Measurements from ENCODE around the gene TDRD12. TPM values are rescaled to one million over a fixed set of nuclear protein-coding genes. Genes with fewer than 3 reads are reported as not detected.

TDRD12 gene
- total RNA-seq, 3 donors from 2014 or later (not counting 1 experiment from before 2014, with no cell fraction given): 0.13 to 0.45 TPM; not detected in 1

GRCh38 chr19:32858559-32858958 lies 139.0 kb downstream of the TDRD12 start:
- H3K4me1 ChIP-seq (ENCODE audit: control insufficient read depth, insufficient read depth, low read length): no peaks in the 10 kb centered on the region
- Mint-ChIP-seq H3K27me3 (ENCODE audit: low read depth in 2 of 2) (no peaks in the 10 kb centered on the region), H3K36me3 (no peaks in the 10 kb centered on the region), H3K9me3 (no peaks in the 10 kb centered on the region), H3K4me1 (peaks cover 0 to 7% of the 10 kb centered on the region in 2 donors), H3K4me3 (no peak overlapping the region), H3K27ac (no peak overlapping the region)
- no peaks in the 10 kb centered on the region for H3K27me3 ChIP-seq (ENCODE audit: control insufficient read depth, insufficient read depth, low read length)
- no peak for TF ChIP-seq CTCF (IDR thresholded peaks at IDR 0.05)
- no peak for DNase-seq
- H3K4me3 ChIP-seq (ENCODE audit: low read length): no peak overlapping the region
- ATAC-seq: no peak
- H3K36me3 ChIP-seq (ENCODE audit: control insufficient read depth, insufficient read depth, low read length): no peaks in the 10 kb centered on the region
- intact Hi-C loops (cut with micrococcal nuclease): no loop called here
- H3K27ac ChIP-seq (ENCODE audit: low read length): no peak overlapping the region
- no peaks in the 10 kb centered on the region for H3K9me3 ChIP-seq (ENCODE audit: control insufficient read depth, insufficient read depth, low read length)
- WGBS (ENCODE audit: insufficient coverage): 93% methylated on average over 6 of the region's 10 CpGs

GRCh38 chr19:32859591-32859990 lies 140.0 kb downstream of the TDRD12 start:
- Mint-ChIP-seq H3K27me3 (ENCODE audit: low read depth in 2 of 2) (no peaks in the 10 kb centered on the region), H3K4me1 (peaks cover 0 to 7% of the 10 kb centered on the region in 2 donors), H3K36me3 (no peaks in the 10 kb centered on the region), H3K4me3 (no peak overlapping the region), H3K27ac (no peak overlapping the region), H3K9me3 (no peaks in the 10 kb centered on the region)
- intact Hi-C loops (cut with micrococcal nuclease): no loop called here
- H3K36me3 ChIP-seq (ENCODE audit: control insufficient read depth, insufficient read depth, low read length): no peaks in the 10 kb centered on the region
- no peaks in the 10 kb centered on the region for H3K27me3 ChIP-seq (ENCODE audit: control insufficient read depth, insufficient read depth, low read length)
- DNase-seq: no peak
- H3K9me3 ChIP-seq (ENCODE audit: control insufficient read depth, insufficient read depth, low read length): no peaks in the 10 kb centered on the region
- no peak overlapping the region for H3K27ac ChIP-seq (ENCODE audit: low read length)
- WGBS (ENCODE audit: insufficient coverage): 93% methylated on average over 19 of the region's 19 CpGs
- ATAC-seq: no peak
- TF ChIP-seq CTCF (IDR thresholded peaks at IDR 0.05): no peak
- H3K4me3 ChIP-seq (ENCODE audit: low read length): no peak overlapping the region
- H3K4me1 ChIP-seq (ENCODE audit: control insufficient read depth, insufficient read depth, low read length): no peaks in the 10 kb centered on the region

- Mint-ChIP-seq H3K4me1 (peaks cover 0 to 7% of the 10 kb centered on the region in 2 donors), H3K36me3 (no peaks in the 10 kb centered on the region), H3K9me3 (no peaks in the 10 kb centered on the region), H3K27me3 (ENCODE audit: low read depth in 2 of 2) (no peaks in the 10 kb centered on the region), H3K4me3 (no peak overlapping the region), H3K27ac (no peak overlapping the region)
- no peaks in the 10 kb centered on the region for H3K4me1 ChIP-seq (ENCODE audit: control insufficient read depth, insufficient read depth, low read length)
- no peaks in the 10 kb centered on the region for H3K9me3 ChIP-seq (ENCODE audit: control insufficient read depth, insufficient read depth, low read length)
- H3K36me3 ChIP-seq (ENCODE audit: control insufficient read depth, insufficient read depth, low read length): no peaks in the 10 kb centered on the region
- intact Hi-C loops (cut with micrococcal nuclease): no loop called here
- DNase-seq: no peak
- 96% methylated on average over 3 of the region's 3 CpGs for WGBS (ENCODE audit: insufficient coverage)
- TF ChIP-seq CTCF (IDR thresholded peaks at IDR 0.05): no peak
- ATAC-seq: no peak
- H3K4me3 ChIP-seq (ENCODE audit: low read length): no peak overlapping the region
- H3K27ac ChIP-seq (ENCODE audit: low read length): no peak overlapping the region
- H3K27me3 ChIP-seq (ENCODE audit: control insufficient read depth, insufficient read depth, low read length): no peaks in the 10 kb centered on the region
Observed at GRCh38 chr19:32861596-32861995, 142.0 kb downstream of the TDRD12 start.

GRCh38 chr19:32862173-32862572 lies 142.6 kb downstream of the TDRD12 start:
- no peak for TF ChIP-seq CTCF (IDR thresholded peaks at IDR 0.05)
- no peak overlapping the region for H3K27ac ChIP-seq (ENCODE audit: low read length)
- no peaks in the 10 kb centered on the region for H3K36me3 ChIP-seq (ENCODE audit: control insufficient read depth, insufficient read depth, low read length)
- H3K4me3 ChIP-seq (ENCODE audit: low read length): no peak overlapping the region
- H3K4me1 ChIP-seq (ENCODE audit: control insufficient read depth, insufficient read depth, low read length): no peaks in the 10 kb centered on the region
- Mint-ChIP-seq H3K36me3 (no peaks in the 10 kb centered on the region), H3K27ac (no peak overlapping the region), H3K4me3 (no peak overlapping the region), H3K4me1 (peaks cover 0 to 7% of the 10 kb centered on the region in 2 donors), H3K27me3 (ENCODE audit: low read depth in 2 of 2) (no peaks in the 10 kb centered on the region), H3K9me3 (no peaks in the 10 kb centered on the region)
- intact Hi-C loops (cut with micrococcal nuclease): no loop called here
- no peaks in the 10 kb centered on the region for H3K9me3 ChIP-seq (ENCODE audit: control insufficient read depth, insufficient read depth, low read length)
- WGBS (ENCODE audit: insufficient coverage): 94% methylated on average over 19 of the region's 19 CpGs
- no peak for ATAC-seq
- H3K27me3 ChIP-seq (ENCODE audit: control insufficient read depth, insufficient read depth, low read length): no peaks in the 10 kb centered on the region
- no peak for DNase-seq
